Spinal cord (tissue), 10 donors: Measurements from ENCODE around the gene ALOX5. TPM values are rescaled to one million over a fixed set of nuclear protein-coding genes. Genes with fewer than 3 reads are reported as not detected.
A peak's percentile ranks its signal among the peaks of the same experiment; 100 is the strongest.

Experiments used
- DNase-seq, 6 donors: peaks; one replicate each; pipeline versions ENCODE4 v3.0.0 to v3.0.0-alpha.2; 2013 to 2015; ENCODE audit warnings: low spot score in 6 of 6, low read depth in 4 of 6
- H3K27ac ChIP-seq: one replicate; pipeline ENCODE4 v1.5.1; 2013; ENCODE audit warnings: low read depth, low read length, control low read depth
- H3K27me3 ChIP-seq: one replicate; pipeline ENCODE4 v1.6.1; 2013; ENCODE audit warnings: low read length; ENCODE audit not compliant: control insufficient read depth, insufficient read depth
- H3K36me3 ChIP-seq: one replicate; pipeline ENCODE4 v1.6.1; 2013; ENCODE audit warnings: low read length; ENCODE audit not compliant: control insufficient read depth, insufficient read depth
- H3K4me1 ChIP-seq: one replicate; pipeline ENCODE4 v1.6.1; 2013; ENCODE audit warnings: low read length; ENCODE audit not compliant: control insufficient read depth, insufficient read depth
- H3K4me3 ChIP-seq: one replicate; pipeline ENCODE4 v1.5.1; 2013; ENCODE audit warnings: low read depth, low read length, control low read depth
- H3K9me3 ChIP-seq: one replicate; pipeline ENCODE4 v1.6.1; 2013; ENCODE audit warnings: low read length; ENCODE audit not compliant: control insufficient read depth, insufficient read depth
- WGBS: methylation state at CpG from one replicate; pipeline ENCODE4 v1.1.5; 2013; ENCODE audit warnings: missing lambda C conversion rate; ENCODE audit not compliant: insufficient coverage; 5-methylcytosine and 5-hydroxymethylcytosine counted together
- polyA plus RNA-seq, 2 donors: library from polyadenylated mRNA; unstranded; fragments of 120-200 nt; gene quantifications; one replicate each; pipeline ENCODE4 v1.2.1, GENCODE V29; 2013; ENCODE audit not compliant: insufficient read length in 2 of 2
- total RNA-seq, 2 donors: library from RNA; depleted of rRNA in 1 of 2; stranded (reverse); fragments of 120-200 nt in 1 of 2; fragments of >200 nt in 1 of 2; gene quantifications; one replicate each; pipeline versions ENCODE4 v1.2.3 to v1.2.4, GENCODE V29; 2013 to 2014
- donor health status: healthy.

Gene ALOX5
- total and polyA plus RNA-seq, 4 donors = 2.1 to 9.3 (median 4.2) TPM

GRCh38 chr10:45421221-45422097, 47.4 kb downstream of the ALOX5 start:
- no peak for DNase-seq

DNA sequence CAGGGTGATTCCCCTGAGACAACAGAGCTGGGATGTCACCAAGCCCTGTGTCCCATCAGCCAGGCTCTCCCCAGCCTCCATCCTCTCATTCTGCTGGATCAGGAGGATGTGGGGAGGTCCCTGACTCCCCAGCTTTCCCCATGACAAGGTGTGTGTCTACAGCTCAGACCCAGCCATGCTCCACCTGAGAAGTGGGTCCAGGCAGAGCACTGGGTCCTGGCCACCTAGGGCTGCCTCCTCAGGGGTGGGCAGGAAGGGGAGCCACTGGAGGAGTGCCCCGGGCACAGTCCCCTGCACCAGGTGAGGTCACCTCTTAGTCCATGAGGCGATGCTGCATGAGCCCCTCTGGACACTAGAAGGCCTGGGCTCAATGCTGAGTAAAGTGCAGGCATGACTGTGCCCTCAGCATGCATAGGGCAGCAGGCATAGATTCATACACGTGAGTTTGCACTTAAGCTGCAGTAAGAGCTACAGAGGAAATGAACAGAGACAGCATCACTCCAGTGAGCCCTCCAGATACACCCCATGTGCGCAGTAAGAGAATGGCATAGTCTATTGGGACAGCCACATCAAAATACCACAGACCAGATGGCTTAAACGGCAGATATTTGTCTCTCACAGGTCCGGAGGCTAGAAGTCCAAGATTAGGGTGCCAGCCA, 48.3 kb downstream of the ALOX5 start:
- Histone ChIP-seq H3K9me3 (no peaks in the 10 kb centered on the region), H3K4me3 (no peak overlapping the region), H3K27me3 (peaks cover 2% of the 10 kb centered on the region), H3K27ac (no peak overlapping the region), H3K36me3 (no peaks in the 10 kb centered on the region), H3K4me1 (peaks cover 42% of the 10 kb centered on the region)
- DNase-seq = no peak
- WGBS = 63% methylated on average over 6 of the region's 6 CpGs

More at GRCh38 chr10:45421221-45422097, 47.4 kb downstream of the ALOX5 start:
- Histone ChIP-seq H3K27ac (no peak overlapping the region), H3K4me3 (no peak overlapping the region), H3K4me1 (peaks cover 40% of the 10 kb centered on the region), H3K36me3 (no peaks in the 10 kb centered on the region), H3K27me3 (no peaks in the 10 kb centered on the region), H3K9me3 (no peaks in the 10 kb centered on the region)
- WGBS = 93% methylated on average over 4 of the region's 7 CpGs

- WGBS = 72% methylated on average over 3 of the region's 9 CpGs
- Histone ChIP-seq H3K4me1 (peaks cover 44% of the 10 kb centered on the region), H3K27ac (no peak overlapping the region), H3K9me3 (no peaks in the 10 kb centered on the region), H3K27me3 (peaks cover 6% of the 10 kb centered on the region), H3K36me3 (no peaks in the 10 kb centered on the region), H3K4me3 (no peak overlapping the region)
- no peak for DNase-seq
These were observed 49.0 kb downstream of the ALOX5 start for GRCh38 chr10:45422866-45423659.

- Histone ChIP-seq H3K36me3 (no peaks in the 10 kb centered on the region), H3K4me1 (peaks cover 41% of the 10 kb centered on the region), H3K4me3 (no peak overlapping the region), H3K27ac (no peak overlapping the region), H3K27me3 (peaks cover 8% of the 10 kb centered on the region), H3K9me3 (no peaks in the 10 kb centered on the region)
- 96% methylated on average over 7 of the region's 7 CpGs for WGBS
- DNase-seq = no peak
These were observed 50.0 kb downstream of the ALOX5 start for GRCh38 chr10:45423976-45424499.

DNA sequence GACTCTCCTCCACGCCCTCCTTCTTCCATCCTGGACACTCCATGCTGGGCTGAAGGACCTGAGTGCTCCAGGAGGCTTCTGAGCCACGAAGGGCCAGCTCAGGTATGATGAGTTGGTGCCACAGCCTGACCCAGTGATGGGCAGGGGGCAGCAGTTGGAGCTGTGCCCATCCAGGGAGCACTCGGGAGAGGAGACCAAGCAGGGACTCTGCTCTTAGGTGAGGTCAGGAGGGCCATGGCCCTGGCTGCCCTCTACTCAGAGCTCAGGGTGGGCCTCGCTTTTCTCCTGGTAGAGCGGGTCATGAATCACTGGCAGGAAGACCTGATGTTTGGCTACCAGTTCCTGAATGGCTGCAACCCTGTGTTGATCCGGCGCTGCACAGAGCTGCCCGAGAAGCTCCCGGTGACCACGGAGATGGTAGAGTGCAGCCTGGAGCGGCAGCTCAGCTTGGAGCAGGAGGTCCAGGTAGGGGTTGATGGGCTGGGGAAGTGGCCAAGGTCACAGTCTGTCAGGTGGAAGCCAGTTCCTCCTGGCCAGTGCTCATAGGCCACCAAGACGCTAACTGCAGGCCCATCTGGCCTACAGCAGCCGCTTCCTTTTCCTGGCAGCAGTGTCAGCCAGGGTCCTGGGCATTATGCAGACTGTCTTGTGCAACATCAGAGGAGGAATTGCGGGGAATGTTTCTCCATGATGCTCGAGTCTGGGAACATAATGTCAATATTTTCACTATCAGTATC, 50.8 kb downstream of the ALOX5 start:
- H3K9me3 ChIP-seq = no peaks in the 10 kb centered on the region
- H3K4me1 ChIP-seq = peaks cover 33% of the 10 kb centered on the region
- DNase-seq = no peak
- no peak overlapping the region for H3K4me3 ChIP-seq
- 73% methylated on average over 13 of the region's 15 CpGs for WGBS
- H3K27ac ChIP-seq = no peak overlapping the region
- no peaks in the 10 kb centered on the region for H3K36me3 ChIP-seq
- H3K27me3 ChIP-seq = peaks cover 8% of the 10 kb centered on the region

GRCh38 chr10:45425621-45426563, 51.9 kb downstream of the ALOX5 start:
- Histone ChIP-seq H3K4me1 (peaks cover 26% of the 10 kb centered on the region), H3K27me3 (peaks cover 8% of the 10 kb centered on the region), H3K36me3 (no peaks in the 10 kb centered on the region), H3K9me3 (no peaks in the 10 kb centered on the region), H3K4me3 (no peak overlapping the region), H3K27ac (no peak overlapping the region)
- WGBS = 91% methylated on average over 6 of the region's 10 CpGs
- no peak for DNase-seq

DNA sequence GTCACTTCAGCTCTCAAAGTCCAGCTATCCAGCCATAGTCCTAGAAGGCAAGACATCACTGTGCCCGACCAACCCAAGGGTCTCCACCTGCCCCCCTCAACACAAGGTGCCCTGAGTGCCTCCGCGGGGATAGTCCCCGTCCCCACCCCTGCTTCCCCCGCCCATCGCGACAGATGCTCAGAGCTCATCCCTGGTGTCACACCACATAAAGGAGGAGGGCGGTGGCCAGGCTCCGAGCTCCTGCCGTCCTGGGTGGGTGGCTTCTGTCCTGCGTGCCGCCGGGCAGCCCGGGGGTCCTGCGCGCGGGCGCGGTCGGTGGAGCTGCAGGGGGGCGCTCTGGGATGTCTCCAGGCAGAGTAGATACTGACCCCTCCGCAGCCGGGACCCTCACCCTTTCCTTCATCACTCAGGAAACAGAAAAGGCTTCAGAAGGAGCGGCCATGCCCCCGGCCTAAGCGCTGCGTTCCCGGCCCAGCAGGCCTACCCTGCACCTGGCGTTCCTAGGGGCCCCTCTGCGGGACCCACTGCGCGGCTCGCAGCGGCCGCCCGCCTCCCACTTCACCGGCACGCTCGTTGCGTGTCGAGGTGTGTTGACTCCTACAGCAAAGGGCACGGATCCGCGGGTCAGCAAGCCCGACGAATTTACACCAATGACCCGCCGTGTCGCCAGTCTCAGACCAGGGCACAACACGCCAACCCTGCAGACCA, 53.4 kb downstream of the ALOX5 start:
- no peak for DNase-seq
- 24% methylated on average over 50 of the region's 50 CpGs for WGBS
- no peak overlapping the region for H3K4me3 ChIP-seq

GRCh38 chr10:45427970-45428366, 54.0 kb downstream of the ALOX5 start:
- no peaks in the 10 kb centered on the region for H3K9me3 ChIP-seq
- 32% methylated on average over 10 of the region's 16 CpGs for WGBS

More for the DNA sequence above, 53.4 kb downstream of the ALOX5 start:
- Histone ChIP-seq H3K27ac (no peak overlapping the region), H3K9me3 (no peaks in the 10 kb centered on the region), H3K4me1 (peaks cover 19% of the 10 kb centered on the region), H3K36me3 (no peaks in the 10 kb centered on the region), H3K27me3 (peaks cover 8% of the 10 kb centered on the region)

More at GRCh38 chr10:45427970-45428366, 54.0 kb downstream of the ALOX5 start:
- Histone ChIP-seq H3K27me3 (peaks cover 8% of the 10 kb centered on the region), H3K4me3 (no peak overlapping the region), H3K4me1 (peaks cover 19% of the 10 kb centered on the region), H3K27ac (no peak overlapping the region), H3K36me3 (no peaks in the 10 kb centered on the region)
- DNase-seq = peak in 1 of 6 donors; percentile 32
